ENCODE data around the gene ZNF175. TPM values are rescaled to one million over a fixed set of nuclear protein-coding genes. Genes with fewer than 3 reads are reported as not detected.

The ZNF175 gene
- polyA plus RNA-seq, 3 donors = 0.39 to 2.4 (median 0.82) TPM

DNA sequence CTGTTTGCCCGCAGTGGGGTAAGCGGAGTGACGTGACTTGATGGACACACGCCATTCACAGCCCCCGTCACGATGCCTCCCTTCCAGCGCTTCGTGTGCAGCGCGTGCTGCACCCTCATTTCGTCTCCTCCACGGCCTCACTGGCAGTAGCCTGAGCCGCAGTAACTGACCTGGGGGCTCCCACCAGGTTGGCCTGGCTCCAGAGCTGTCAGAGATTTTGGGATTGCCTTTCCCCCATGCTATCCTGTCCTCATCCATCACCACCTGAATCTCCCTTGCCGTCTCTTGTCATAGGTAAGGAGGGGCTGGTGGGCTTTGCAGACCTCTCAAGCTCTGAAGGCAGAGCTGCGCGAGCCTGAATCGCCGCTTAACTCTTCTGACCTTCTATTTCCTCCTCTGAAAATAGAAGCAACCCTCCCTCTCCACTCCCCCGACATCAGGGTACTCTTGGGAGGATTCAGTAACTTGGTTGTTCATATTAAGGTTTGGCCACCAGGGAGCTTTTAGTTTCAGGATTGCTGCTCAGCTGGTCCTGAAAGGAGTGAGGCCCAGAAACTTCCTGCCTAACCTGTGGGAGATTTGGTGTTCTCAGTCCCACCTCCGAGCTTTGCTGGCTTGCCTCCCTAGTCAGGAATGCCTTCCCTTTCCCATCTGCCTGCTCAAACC lies 31.2 kb downstream of the ZNF175 start:
- TF ChIP-seq, protein P1, sequence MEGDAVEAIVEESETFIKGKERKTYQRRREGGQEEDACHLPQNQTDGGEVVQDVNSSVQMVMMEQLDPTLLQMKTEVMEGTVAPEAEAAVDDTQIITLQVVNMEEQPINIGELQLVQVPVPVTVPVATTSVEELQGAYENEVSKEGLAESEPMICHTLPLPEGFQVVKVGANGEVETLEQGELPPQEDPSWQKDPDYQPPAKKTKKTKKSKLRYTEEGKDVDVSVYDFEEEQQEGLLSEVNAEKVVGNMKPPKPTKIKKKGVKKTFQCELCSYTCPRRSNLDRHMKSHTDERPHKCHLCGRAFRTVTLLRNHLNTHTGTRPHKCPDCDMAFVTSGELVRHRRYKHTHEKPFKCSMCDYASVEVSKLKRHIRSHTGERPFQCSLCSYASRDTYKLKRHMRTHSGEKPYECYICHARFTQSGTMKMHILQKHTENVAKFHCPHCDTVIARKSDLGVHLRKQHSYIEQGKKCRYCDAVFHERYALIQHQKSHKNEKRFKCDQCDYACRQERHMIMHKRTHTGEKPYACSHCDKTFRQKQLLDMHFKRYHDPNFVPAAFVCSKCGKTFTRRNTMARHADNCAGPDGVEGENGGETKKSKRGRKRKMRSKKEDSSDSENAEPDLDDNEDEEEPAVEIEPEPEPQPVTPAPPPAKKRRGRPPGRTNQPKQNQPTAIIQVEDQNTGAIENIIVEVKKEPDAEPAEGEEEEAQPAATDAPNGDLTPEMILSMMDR (IDR thresholded peaks at IDR 0.05) = no peak
- peak overlapping the region in 1 of 7 donors; percentile 19 for H3K27ac Mint-ChIP-seq
- WGBS (ENCODE audit: insufficient coverage) = 97% methylated on average over 14 of the region's 20 CpGs
- H3K4me1 Mint-ChIP-seq = peaks cover 12% of the 10 kb centered on the region
- H3K36me3 Mint-ChIP-seq = no peaks in the 10 kb centered on the region
- peaks cover 0 to 11% (median 8%) of the 10 kb centered on the region in 7 donors for H3K9me3 Mint-ChIP-seq
- Histone ChIP-seq H3K4me3 (replicated peaks in 1 of 3; ENCODE audit: low read depth in 2 of 3, low read length in 3 of 3) (no peak overlapping the region), H2AFZ (ENCODE audit: insufficient read depth, low read depth, low read length, poor library complexity, severe bottlenecking) (no peak overlapping the region), H3K9ac (ENCODE audit: insufficient read depth, low read length, poor library complexity, severe bottlenecking) (no peak overlapping the region), H3K36me3 (replicated peaks in 1 of 2; ENCODE audit: control insufficient read depth in 1 of 2, insufficient read depth in 2 of 2, low read length in 2 of 2) (no peaks in the 10 kb centered on the region), H3K27ac (ENCODE audit: low read depth in 1 of 2, low read length in 2 of 2) (no peak overlapping the region), H3K27me3 (ENCODE audit: control insufficient read depth in 2 of 2, insufficient read depth in 2 of 2, low read length in 2 of 2) (peaks cover 15 to 54% of the 10 kb centered on the region in 2 donors), H4K20me1 (ENCODE audit: insufficient read depth, low read length) (no peaks in the 10 kb centered on the region), H3K4me2 (replicated peaks; ENCODE audit: extremely low read depth, low read length, poor library complexity, severe bottlenecking) (no peak overlapping the region), H3K9me3 (replicated peaks in 1 of 2; ENCODE audit: control insufficient read depth in 1 of 2, insufficient read depth in 1 of 2, low read length in 2 of 2) (peaks cover 11% of the 10 kb centered on the region in 2 donors), H3K79me2 (ENCODE audit: insufficient read depth, low read length) (no peaks in the 10 kb centered on the region), H3K4me1 (ENCODE audit: control insufficient read depth in 1 of 2, insufficient read depth in 2 of 2, low read length in 2 of 2) (peaks cover 3 to 18% of the 10 kb centered on the region in 2 donors)
- no peak for DNase-seq
- peak overlapping the region; percentile 53 to 77 for H3K4me3 Mint-ChIP-seq
- intact Hi-C loops (cut with micrococcal nuclease) = loop anchor here (5.0 to 10.0 kb wide), 2 partner anchors 35 to 48 kb away; no protein-coding TSS in a partner anchor
- H3K27me3 Mint-ChIP-seq (ENCODE audit: low read depth in 3 of 3) = peaks cover 44 to 46% (median 46%) of the 10 kb centered on the region in 3 donors

DNA sequence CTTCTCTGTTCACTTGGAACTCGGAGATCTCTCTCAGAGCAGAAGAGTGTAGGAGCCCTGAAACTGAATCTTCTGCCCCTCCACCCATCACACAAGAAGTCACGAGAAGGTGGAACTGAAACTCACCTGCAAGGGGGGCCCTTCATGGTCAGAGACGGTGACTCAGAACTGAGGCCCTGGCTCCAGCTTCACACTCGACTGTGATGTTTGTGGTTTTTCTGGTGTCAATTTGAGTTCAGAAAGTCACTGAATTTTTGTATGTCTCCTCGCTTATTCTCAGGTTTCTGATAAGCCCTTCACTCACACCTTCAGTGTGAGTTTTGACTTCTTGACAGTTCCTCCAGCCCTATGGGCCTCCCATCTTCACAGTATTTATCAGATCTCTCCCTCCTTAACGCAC lies 36.0 kb downstream of the ZNF175 start:
- peaks cover 11 to 15% of the 10 kb centered on the region in 2 donors for H3K36me3 Mint-ChIP-seq
- no peak overlapping the region for H3K4me3 ChIP-seq (replicated peaks in 1 of 3; ENCODE audit: low read depth in 2 of 3, low read length in 3 of 3)
- no peak overlapping the region for H3K4me2 ChIP-seq (replicated peaks; ENCODE audit: extremely low read depth, low read length, poor library complexity, severe bottlenecking)
- peaks cover 16% of the 10 kb centered on the region for H4K20me1 ChIP-seq (ENCODE audit: insufficient read depth, low read length)
- H3K27me3 Mint-ChIP-seq (ENCODE audit: low read depth in 3 of 3) = peaks cover 16 to 24% (median 21%) of the 10 kb centered on the region in 3 donors
- H3K9me3 Mint-ChIP-seq = peaks cover 0 to under 1% (median 0%) of the 10 kb centered on the region in 7 donors
- H3K9ac ChIP-seq (ENCODE audit: insufficient read depth, low read length, poor library complexity, severe bottlenecking) = no peak overlapping the region
- peaks cover 7 to 13% of the 10 kb centered on the region in 2 donors for H3K36me3 ChIP-seq (replicated peaks in 1 of 2; ENCODE audit: control insufficient read depth in 1 of 2, insufficient read depth in 2 of 2, low read length in 2 of 2)
- no peak overlapping the region for H3K27ac Mint-ChIP-seq
- peaks cover 20% of the 10 kb centered on the region for H3K4me1 Mint-ChIP-seq
- 43% methylated on average over 2 of the region's 6 CpGs for WGBS (ENCODE audit: insufficient coverage)
- H3K79me2 ChIP-seq (ENCODE audit: insufficient read depth, low read length) = no peaks in the 10 kb centered on the region
- intact Hi-C loops (cut with micrococcal nuclease) = loop anchor here (5.0 to 10.0 kb wide), 4 partner anchors 52 to 180 kb away; no protein-coding TSS in a partner anchor
- H3K27ac ChIP-seq (ENCODE audit: low read depth in 1 of 2, low read length in 2 of 2) = no peak overlapping the region
- H2AFZ ChIP-seq (ENCODE audit: insufficient read depth, low read depth, low read length, poor library complexity, severe bottlenecking) = no peak overlapping the region
- H3K4me3 Mint-ChIP-seq = no peak overlapping the region
- peaks cover 0 to 10% of the 10 kb centered on the region in 2 donors for H3K4me1 ChIP-seq (ENCODE audit: control insufficient read depth in 1 of 2, insufficient read depth in 2 of 2, low read length in 2 of 2)
- DNase-seq = peak in 1 of 3 donors; percentile 21
- TF ChIP-seq, protein P1 (IDR thresholded peaks at IDR 0.05) = no peak
- H3K27me3 ChIP-seq (ENCODE audit: control insufficient read depth in 2 of 2, insufficient read depth in 2 of 2, low read length in 2 of 2) = peaks cover 2 to 25% of the 10 kb centered on the region in 2 donors
- peaks cover 0 to under 1% of the 10 kb centered on the region in 2 donors for H3K9me3 ChIP-seq (replicated peaks in 1 of 2; ENCODE audit: control insufficient read depth in 1 of 2, insufficient read depth in 1 of 2, low read length in 2 of 2)
